GM12873 (cell line): ENCODE data around the gene SDCCAG8.

ENCODE experiments used
- TF ChIP-seq, protein P1 (sequence below): IDR thresholded peaks from 2 replicates; pipeline ENCODE4 v1.5.1; 2012; ENCODE audit warnings: low read depth, mild to moderate bottlenecking, moderate library complexity, low read length, control low read depth; ENCODE audit not compliant: insufficient read depth; ENCODE audit errors: missing control alignments

SDCCAG8 gene

DNA sequence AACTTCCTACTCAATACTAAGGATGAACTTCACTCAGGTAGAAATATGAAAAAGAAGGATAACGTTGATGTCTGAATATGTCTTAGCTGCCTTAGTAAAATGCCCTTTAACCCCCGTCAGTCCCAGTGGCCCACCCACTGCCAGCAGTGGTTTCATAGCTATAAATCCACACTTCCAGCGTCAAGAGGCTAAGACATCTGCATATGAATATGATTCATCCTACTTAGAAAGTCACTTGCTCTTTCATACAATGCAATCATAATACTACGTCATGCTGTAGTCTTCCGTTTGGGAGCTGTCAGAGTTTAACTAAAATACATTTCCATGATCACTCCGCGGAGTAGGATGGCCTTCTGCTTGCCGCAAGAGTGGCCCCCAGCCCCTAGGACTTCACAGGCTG is 247.3 kb downstream of the SDCCAG8 start:
- TF ChIP-seq, protein P1, sequence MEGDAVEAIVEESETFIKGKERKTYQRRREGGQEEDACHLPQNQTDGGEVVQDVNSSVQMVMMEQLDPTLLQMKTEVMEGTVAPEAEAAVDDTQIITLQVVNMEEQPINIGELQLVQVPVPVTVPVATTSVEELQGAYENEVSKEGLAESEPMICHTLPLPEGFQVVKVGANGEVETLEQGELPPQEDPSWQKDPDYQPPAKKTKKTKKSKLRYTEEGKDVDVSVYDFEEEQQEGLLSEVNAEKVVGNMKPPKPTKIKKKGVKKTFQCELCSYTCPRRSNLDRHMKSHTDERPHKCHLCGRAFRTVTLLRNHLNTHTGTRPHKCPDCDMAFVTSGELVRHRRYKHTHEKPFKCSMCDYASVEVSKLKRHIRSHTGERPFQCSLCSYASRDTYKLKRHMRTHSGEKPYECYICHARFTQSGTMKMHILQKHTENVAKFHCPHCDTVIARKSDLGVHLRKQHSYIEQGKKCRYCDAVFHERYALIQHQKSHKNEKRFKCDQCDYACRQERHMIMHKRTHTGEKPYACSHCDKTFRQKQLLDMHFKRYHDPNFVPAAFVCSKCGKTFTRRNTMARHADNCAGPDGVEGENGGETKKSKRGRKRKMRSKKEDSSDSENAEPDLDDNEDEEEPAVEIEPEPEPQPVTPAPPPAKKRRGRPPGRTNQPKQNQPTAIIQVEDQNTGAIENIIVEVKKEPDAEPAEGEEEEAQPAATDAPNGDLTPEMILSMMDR, result no peak

DNA sequence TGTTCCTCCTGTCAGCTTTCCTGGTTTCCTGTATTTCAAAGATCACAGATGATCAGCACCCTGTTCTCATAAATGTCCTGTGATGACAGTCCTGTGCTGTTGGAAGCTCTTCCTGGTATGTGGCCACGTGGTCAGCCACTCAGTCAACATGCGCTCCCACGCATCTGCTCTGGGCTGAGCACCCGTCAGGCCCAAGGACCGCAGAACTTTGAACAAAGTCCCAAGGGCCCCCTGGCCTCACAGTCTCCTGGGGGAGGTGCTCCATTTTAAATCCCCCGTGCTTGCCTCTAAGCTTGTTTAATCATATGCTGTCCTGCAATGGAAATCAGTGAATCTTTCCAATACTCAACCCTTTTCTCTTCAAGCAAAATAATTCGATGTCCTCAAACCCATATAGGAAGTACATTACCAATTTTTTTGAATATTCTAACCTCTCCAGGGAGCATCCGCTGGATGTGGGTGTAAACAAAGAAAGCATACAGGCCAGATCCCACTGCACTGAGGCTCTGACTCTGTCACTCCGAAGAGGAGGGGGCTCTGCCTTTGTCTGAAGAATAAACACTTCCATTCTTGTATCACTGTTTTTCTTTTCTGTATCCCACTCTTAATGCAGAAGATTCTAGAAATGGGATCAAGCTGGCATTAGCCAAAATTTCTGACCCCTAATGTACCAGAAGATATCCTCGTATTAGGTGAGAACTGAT is 250.3 kb downstream of the SDCCAG8 start:
- TF ChIP-seq, protein P1, result no peak

DNA sequence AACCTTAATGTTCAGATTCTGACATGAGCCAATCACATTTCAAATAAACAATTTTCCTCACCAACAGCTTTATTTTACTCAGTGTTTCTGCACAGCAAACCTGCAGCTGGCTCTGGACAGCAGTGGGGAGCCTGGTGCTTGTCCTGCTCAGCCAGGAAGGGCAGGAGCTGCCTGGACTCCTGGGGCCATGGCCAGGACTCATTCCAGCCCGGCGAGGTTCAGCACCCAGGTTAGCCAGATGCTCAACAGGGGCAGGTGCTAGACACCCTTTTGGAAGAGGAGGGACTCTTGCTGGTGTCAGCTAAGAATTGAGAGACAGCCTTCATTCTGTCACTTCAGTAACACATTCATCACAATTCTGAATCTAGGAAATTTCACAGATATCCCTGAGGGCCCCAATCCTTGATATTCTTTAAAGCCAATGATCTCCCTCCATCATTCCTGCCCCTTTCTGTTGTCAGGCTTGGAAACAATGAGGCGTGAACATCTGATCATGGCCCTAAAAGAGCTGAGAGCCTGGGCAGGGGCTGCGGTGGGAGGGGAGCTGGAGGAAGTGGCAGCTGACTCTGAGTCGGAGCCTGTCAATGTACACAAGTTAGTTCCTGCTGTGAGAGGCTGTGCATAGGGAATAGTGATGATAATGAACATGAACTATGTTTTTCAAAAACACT is 251.3 kb downstream of the SDCCAG8 start:
- TF ChIP-seq, protein P1, result no peak

DNA sequence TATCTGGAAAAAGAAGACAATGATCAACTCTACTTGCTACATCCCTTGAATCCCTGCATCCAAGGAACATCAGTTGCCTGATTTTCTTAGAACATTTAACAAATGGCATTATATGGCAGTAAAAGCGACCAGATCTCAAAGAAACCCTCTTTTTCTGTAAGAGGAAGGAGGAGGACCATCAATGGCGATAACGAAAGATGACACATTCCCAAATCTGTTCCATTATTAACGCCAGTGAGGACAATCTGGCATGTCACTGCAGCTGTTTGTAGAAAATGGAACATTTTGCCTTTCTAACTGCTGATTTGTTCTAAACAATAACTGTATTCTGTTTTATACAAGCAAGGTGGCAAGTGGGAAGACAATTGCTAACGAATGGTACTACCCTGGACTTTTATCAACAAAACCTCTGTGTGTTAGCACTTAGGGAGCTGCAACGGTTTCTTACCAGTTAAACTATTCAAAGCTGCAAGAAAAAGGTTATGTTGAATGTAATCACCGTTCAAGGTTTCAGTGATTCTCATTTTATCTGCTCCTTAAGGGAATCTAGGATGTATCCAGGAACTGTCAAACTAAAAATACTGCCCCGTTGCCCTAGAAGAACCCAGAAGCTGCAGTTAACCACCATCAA is 251.9 kb downstream of the SDCCAG8 start:
- TF ChIP-seq, protein P1, result no peak

DNA sequence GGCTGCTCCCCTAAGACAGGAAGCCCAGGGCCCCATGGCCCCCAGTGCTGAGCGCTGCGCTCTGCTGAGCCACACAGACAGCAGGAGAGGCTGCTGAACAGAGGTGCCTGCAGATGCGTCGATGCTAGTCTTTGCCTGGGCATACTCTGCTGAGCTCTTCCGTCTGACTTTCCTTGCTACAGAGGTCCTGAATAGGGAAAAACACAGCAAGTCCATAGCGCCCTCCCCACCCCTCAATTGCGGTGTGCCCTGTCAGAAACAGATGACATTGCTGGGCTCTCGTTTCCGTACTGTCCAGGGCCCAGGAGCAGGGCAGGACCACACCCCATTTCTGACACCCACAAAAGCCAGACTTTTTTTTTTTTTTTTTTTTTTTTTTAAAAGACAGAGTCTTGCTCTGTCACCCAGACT is 252.5 kb downstream of the SDCCAG8 start:
- TF ChIP-seq, protein P1, result no peak

DNA sequence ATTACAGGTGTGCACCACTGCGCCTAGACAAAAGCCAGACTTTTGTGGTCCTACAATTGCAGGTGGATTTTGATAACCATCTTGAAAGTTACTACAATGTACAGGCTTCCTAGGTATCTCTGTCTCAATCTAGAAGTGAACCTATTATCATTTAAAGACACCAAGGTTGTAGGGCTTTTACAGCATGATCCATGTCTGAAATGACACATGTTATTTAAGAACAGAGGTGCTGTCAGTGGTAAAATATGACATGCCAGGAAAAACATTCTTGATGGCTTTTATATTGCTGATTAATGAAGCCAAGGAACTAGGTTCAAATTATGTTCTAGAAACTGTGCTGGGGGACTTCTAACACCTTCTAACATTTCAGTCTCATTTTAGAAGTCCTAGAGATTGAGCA is 253.1 kb downstream of the SDCCAG8 start:
- TF ChIP-seq, protein P1, result no peak

DNA sequence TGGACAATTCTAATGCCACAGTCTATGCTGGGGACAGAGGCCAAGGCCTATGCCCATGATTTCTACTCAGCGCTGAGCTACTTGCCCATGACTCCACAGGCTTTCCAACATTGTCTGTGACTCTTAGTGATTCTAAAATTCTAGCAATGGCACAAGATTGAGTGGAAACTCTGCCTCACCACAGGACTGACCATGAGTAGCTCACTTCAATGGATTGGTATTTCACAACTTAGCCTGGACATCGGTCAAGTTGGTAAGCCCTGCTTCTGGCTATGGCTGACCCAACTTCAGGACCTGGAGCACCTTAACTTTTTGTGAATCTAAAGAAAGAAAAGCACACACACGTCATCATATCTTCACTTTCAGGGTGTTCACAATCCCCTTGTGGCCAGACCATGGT is 255.1 kb downstream of the SDCCAG8 start:
- TF ChIP-seq, protein P1, result no peak
